GM10248 (cell line): ENCODE results near the gene MRPL1.

Experiments used
- CTCF ChIA-PET: fragments of 300-600 bp; sonication (Branson Sonifier 250); formaldehyde crosslinking; extraction: SDS; loops from one replicate; lab custom pipeline; 2021; ENCODE audit warnings: antibody characterized with exemption; lab: Yijun Ruan, JAX
- POLR2A ChIA-PET: fragments of 350-650 bp; sonication (Branson Sonifier 250); formaldehyde crosslinking; extraction: SDS; loops from one replicate; lab custom pipeline; 2020; ENCODE audit warnings: antibody characterized with exemption; lab: Yijun Ruan, JAX
- DNase-seq: peaks from one replicate; pipeline ENCODE4 v3.0.0; 2012; ENCODE audit errors: extremely low spot score
- CTCF ChIP-seq: IDR thresholded peaks from 2 replicates; pipeline ENCODE4 v1.5.1; 2012; ENCODE audit warnings: mild to moderate bottlenecking, low read depth; ENCODE audit errors: extremely low read depth, missing control alignments, control extremely low read depth

MRPL1 gene

GRCh38 chr4:77845400-77845799, 17.2 kb upstream of the MRPL1 start:
- CTCF ChIA-PET: no interaction called here
- POLR2A ChIA-PET: no interaction called here
- no peak for DNase-seq
- TF ChIP-seq CTCF: no peak

GRCh38 chr4:77845929-77846328, 16.7 kb upstream of the MRPL1 start:
- no peak for DNase-seq
- POLR2A ChIA-PET: no interaction called here
- TF ChIP-seq CTCF: no peak
- CTCF ChIA-PET: no interaction called here

GRCh38 chr4:77848508-77848907, 14.1 kb upstream of the MRPL1 start:
- no peak for DNase-seq
- TF ChIP-seq CTCF: no peak
- ChIA-PET CTCF (no interaction called here), POLR2A (no interaction called here)

- no peak for DNase-seq
- POLR2A ChIA-PET: no interaction called here
- TF ChIP-seq CTCF: no peak
- CTCF ChIA-PET: interaction anchor here (1.0 kb wide), 1 partner anchor 12 kb away, joined by 3 read pairs; no protein-coding TSS in a partner anchor
Observed at GRCh38 chr4:77849278-77849965, 13.2 kb upstream of the MRPL1 start.

- no peak for TF ChIP-seq CTCF
- POLR2A ChIA-PET: interaction anchor here (1.0 kb wide), 1 partner anchor 10 kb away, joined by 5 read pairs; the partner anchor contains the start of gene MRPL1
- peak; percentile 42 for DNase-seq
- CTCF ChIA-PET: interaction anchor here (1.2 kb wide), 1 partner anchor 9 kb away, joined by 4 read pairs; the partner anchor contains the start of gene MRPL1
Observed at GRCh38 chr4:77852892-77853495, 9.6 kb upstream of the MRPL1 start.

GRCh38 chr4:77854431-77855111, 8.1 kb upstream of the MRPL1 start:
- TF ChIP-seq CTCF: no peak
- ChIA-PET CTCF (no interaction called here), POLR2A (no interaction called here)
- no peak for DNase-seq
